Measurements from ENCODE around the gene BIRC6.

BIRC6 gene

GRCh38 chr2:32485399-32485798 is 128.6 kb downstream of the BIRC6 start:
- DNase-seq (ENCODE audit: insufficient read length, low spot score) (no peak), FAIRE-seq (no peak)
- TF ChIP-seq CTCF (IDR thresholded peaks at IDR 0.05; ENCODE audit: insufficient read depth, missing control alignments) = no peak

- no peak for TF ChIP-seq CTCF (IDR thresholded peaks at IDR 0.05; ENCODE audit: insufficient read depth, missing control alignments)
- DNase-seq (ENCODE audit: insufficient read length, low spot score) (no peak), FAIRE-seq (no peak)
Measured at GRCh38 chr2:32489061-32489460, 132.2 kb downstream of the BIRC6 start.

DNA sequence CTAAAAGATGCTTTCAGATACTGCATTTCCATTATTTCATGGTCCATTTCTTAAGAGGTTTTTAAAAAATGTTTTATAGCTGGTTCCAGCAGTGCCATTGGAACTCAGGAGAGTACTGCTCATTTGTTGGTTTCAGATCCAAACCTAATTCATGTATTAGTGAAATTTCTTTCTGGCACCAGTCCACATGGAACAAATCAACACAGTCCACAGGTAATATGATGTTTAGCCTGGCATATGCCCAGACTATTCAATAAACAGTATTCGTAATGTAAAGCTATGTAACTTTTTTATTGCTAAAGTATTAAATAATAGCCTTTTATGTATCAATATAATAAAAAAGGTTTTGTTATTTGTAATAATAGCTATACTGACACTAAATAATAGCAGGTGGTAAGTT is 134.5 kb downstream of the BIRC6 start:
- DNase-seq (ENCODE audit: insufficient read length, low spot score) = no peak
- FAIRE-seq = no peak
- TF ChIP-seq CTCF (IDR thresholded peaks at IDR 0.05; ENCODE audit: insufficient read depth, missing control alignments) = no peak

GRCh38 chr2:32495139-32495538 is 138.3 kb downstream of the BIRC6 start:
- DNase-seq (ENCODE audit: insufficient read length, low spot score) (no peak), FAIRE-seq (no peak)
- TF ChIP-seq CTCF (IDR thresholded peaks at IDR 0.05; ENCODE audit: insufficient read depth, missing control alignments) = no peak

DNA sequence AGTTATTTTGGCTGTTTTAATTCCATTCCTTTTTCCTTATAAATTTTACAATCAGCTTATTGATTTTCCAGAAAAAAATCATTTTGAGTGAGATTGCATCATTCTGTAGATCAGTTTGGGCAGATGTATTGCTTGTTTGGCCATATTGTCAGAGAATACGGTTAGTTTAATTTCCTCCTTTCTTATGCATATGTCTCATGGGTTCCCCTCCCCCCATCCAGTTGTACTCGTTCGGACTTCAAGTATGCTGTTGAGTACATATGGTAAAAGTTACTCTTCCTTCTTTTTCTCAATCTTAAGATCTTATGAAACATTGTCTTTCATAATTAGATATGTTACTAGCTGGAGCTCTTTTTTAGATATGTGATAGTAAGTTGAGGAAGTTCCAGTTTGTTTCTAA is 139.8 kb downstream of the BIRC6 start:
- DNase-seq (ENCODE audit: insufficient read length, low spot score) = no peak
- TF ChIP-seq CTCF (IDR thresholded peaks at IDR 0.05; ENCODE audit: insufficient read depth, missing control alignments) = no peak
- FAIRE-seq = no peak

GRCh38 chr2:32498306-32498705 is 141.5 kb downstream of the BIRC6 start:
- no peak for FAIRE-seq
- TF ChIP-seq CTCF (IDR thresholded peaks at IDR 0.05; ENCODE audit: insufficient read depth, missing control alignments) = no peak
- DNase-seq (ENCODE audit: insufficient read length, low spot score) = no peak

GRCh38 chr2:32502941-32503340 is 146.1 kb downstream of the BIRC6 start:
- no peak for TF ChIP-seq CTCF (IDR thresholded peaks at IDR 0.05; ENCODE audit: insufficient read depth, missing control alignments)
- DNase-seq (ENCODE audit: insufficient read length, low spot score) = no peak
- no peak for FAIRE-seq

Data from D721Med (cell line).